ENCODE results near the gene TTLL11. TPM values are rescaled to one million over a fixed set of nuclear protein-coding genes. Genes with fewer than 3 reads are reported as not detected.

The TTLL11 gene
- total RNA-seq, 6 experiments from 2014 or later, result 3.2 to 5.2 (median 4.1) TPM

DNA sequence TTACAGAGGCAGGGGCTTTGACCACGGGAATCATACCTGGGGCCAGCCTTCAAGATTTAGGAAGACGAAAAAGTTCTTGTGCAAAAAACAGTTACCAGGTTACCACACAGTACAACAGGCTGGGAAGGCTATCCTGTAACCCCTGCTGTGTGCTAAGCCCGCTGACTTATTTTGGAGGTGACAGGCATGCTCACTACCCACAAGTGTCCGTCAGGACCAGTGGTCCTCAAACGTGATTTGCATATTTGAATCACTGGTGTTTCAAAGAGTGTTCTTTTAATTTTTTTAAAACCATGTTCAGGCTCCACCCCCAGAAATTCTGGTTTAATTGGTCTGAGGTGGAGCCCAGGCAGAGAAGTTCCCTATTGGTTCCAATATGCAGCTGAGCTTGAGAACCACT, 146.6 kb downstream of the TTLL11 start:
- intact Hi-C loops (cut with DNase I), result no loop called here
- Histone ChIP-seq H3K4me3 (no peak overlapping the region), H3K36me3 (no peaks in the 10 kb centered on the region), H3K27me3 (no peaks in the 10 kb centered on the region), H3K4me1 (peaks cover 0 to 6% (median 3%) of the 10 kb centered on the region in 4 donors), H3K9me3 (no peaks in the 10 kb centered on the region), H3K27ac (no peak overlapping the region)
- no peak for TF ChIP-seq POLR2A (IDR thresholded peaks at IDR 0.05)
- TF ChIP-seq, protein P1, sequence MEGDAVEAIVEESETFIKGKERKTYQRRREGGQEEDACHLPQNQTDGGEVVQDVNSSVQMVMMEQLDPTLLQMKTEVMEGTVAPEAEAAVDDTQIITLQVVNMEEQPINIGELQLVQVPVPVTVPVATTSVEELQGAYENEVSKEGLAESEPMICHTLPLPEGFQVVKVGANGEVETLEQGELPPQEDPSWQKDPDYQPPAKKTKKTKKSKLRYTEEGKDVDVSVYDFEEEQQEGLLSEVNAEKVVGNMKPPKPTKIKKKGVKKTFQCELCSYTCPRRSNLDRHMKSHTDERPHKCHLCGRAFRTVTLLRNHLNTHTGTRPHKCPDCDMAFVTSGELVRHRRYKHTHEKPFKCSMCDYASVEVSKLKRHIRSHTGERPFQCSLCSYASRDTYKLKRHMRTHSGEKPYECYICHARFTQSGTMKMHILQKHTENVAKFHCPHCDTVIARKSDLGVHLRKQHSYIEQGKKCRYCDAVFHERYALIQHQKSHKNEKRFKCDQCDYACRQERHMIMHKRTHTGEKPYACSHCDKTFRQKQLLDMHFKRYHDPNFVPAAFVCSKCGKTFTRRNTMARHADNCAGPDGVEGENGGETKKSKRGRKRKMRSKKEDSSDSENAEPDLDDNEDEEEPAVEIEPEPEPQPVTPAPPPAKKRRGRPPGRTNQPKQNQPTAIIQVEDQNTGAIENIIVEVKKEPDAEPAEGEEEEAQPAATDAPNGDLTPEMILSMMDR (IDR thresholded peaks at IDR 0.05), result no peak
- 73% methylated on average over 2 of the region's 5 CpGs for WGBS (ENCODE audit: insufficient coverage, low coverage, low lambda C conversion rate, missing lambda C conversion rate)
- DNase-seq (no peak), ATAC-seq (no peak)

DNA sequence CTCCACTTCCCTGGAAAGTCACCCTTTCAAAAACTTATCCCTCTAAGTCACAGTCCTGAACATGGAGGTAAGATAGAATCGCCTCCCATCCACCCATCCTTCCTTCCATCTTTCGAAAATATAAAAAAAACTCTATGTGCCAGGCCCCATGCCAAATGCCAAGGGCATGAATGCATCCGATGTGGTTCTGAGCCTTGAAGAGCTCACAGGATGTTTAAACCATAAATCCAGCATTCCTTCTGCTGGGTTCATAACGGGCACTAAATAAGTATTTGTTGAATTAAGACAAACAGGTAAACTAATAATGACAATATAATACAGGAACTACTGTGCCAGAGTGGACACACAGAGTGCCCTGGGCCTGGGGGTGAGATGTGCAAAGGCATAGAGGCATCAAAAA, 147.3 kb downstream of the TTLL11 start:
- H3K27ac ChIP-seq, result no peak overlapping the region
- no peak for DNase-seq
- no peaks in the 10 kb centered on the region for H3K27me3 ChIP-seq
- no peak for TF ChIP-seq POLR2A (IDR thresholded peaks at IDR 0.05)
- TF ChIP-seq, protein P1 (IDR thresholded peaks at IDR 0.05), result no peak
- H3K4me3 ChIP-seq, result no peak overlapping the region
- intact Hi-C loops (cut with DNase I), result no loop called here
- H3K4me1 ChIP-seq, result peaks cover 0 to 6% (median 3%) of the 10 kb centered on the region in 4 donors
- H3K36me3 ChIP-seq, result no peaks in the 10 kb centered on the region
- WGBS (ENCODE audit: insufficient coverage, low coverage, low lambda C conversion rate, missing lambda C conversion rate), result 91% methylated on average over 4 of the region's 4 CpGs
- H3K9me3 ChIP-seq, result no peaks in the 10 kb centered on the region
- no peak for ATAC-seq

DNA sequence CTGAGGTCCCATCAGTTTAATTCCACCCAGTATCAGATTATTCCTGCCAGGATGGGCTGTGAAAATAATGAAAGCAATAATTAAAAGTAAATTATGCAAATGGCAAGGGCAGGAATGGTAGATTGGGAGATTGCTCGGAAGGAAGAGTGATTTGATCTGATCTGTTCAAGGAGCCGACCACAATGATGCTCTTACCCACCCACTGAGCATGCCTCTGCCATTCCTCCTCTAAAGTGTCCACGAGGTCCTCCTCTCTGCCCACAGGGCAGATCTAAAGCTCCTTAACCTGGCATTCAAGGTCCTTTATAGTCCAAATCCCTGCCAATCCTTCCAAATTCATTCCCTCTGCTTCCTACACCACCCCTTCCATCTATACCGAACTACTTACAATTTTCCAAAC, 147.8 kb downstream of the TTLL11 start:
- ATAC-seq (no peak), DNase-seq (no peak)
- no peaks in the 10 kb centered on the region for H3K27me3 ChIP-seq
- H3K27ac ChIP-seq, result no peak overlapping the region
- no peak overlapping the region for H3K4me3 ChIP-seq
- TF ChIP-seq, protein P1 (IDR thresholded peaks at IDR 0.05), result no peak
- no peak for TF ChIP-seq POLR2A (IDR thresholded peaks at IDR 0.05)
- 100% methylated on average over 3 of the region's 4 CpGs for WGBS (ENCODE audit: insufficient coverage, low coverage, low lambda C conversion rate, missing lambda C conversion rate)
- intact Hi-C loops (cut with DNase I), result no loop called here
- peaks cover 0 to 6% (median 3%) of the 10 kb centered on the region in 4 donors for H3K4me1 ChIP-seq
- no peaks in the 10 kb centered on the region for H3K36me3 ChIP-seq
- H3K9me3 ChIP-seq, result no peaks in the 10 kb centered on the region

DNA sequence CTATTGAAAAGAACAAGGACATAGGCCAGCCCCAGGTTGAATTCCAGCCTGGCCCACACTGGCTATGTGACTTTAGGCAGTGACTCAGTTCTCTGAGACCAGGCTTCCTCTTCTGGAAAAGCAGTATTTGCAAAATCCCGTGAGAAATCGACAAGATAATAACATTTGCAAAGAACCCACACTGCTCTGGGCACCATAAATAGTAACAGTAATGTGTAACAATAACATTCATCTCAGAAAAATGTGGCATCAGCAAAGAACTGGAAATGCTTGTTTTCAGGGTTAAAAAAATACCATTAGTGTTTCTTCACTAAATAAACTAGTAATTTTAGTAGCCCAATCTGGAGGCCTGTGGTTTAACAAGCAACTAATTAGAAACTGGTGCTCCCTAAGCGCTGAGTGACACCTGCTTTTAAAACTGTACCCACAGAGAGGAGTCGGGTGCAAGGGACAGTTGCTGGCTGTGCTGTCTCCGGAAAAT, 148.4 kb downstream of the TTLL11 start:
- WGBS (ENCODE audit: insufficient coverage, low coverage, low lambda C conversion rate, missing lambda C conversion rate), result 86% methylated on average over 5 of the region's 5 CpGs
- ATAC-seq (no peak), DNase-seq (no peak)
- H3K36me3 ChIP-seq, result no peaks in the 10 kb centered on the region
- no peaks in the 10 kb centered on the region for H3K9me3 ChIP-seq
- no peaks in the 10 kb centered on the region for H3K27me3 ChIP-seq
- H3K4me3 ChIP-seq, result no peak overlapping the region
- no peak overlapping the region for H3K27ac ChIP-seq
- no peak for TF ChIP-seq POLR2A (IDR thresholded peaks at IDR 0.05)
- TF ChIP-seq, protein P1 (IDR thresholded peaks at IDR 0.05), result no peak
- H3K4me1 ChIP-seq, result peaks cover 0 to 6% (median 3%) of the 10 kb centered on the region in 4 donors
- intact Hi-C loops (cut with DNase I), result no loop called here

DNA sequence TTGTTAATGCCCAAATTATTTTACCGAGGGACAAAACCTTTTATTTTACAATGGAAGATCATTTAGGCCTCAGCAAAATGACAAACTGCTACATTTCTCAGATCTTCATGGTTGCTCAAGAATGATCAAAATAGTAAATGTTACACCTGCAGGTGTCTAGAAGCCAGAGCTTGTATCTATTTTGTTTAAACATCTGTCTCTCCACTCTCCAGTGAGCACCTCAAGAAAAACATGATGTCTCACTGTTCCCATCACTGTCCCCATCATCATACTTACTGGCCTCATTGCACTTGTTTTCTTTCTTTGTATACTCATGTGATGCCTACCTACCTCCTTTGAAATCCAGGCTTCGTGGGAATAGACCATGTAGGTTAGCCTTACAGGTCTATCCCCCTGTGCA, 149.6 kb downstream of the TTLL11 start:
- no peak for ATAC-seq
- intact Hi-C loops (cut with DNase I), result no loop called here
- Histone ChIP-seq H3K4me3 (no peak overlapping the region), H3K27ac (no peak overlapping the region), H3K27me3 (no peaks in the 10 kb centered on the region), H3K9me3 (no peaks in the 10 kb centered on the region), H3K36me3 (no peaks in the 10 kb centered on the region), H3K4me1 (peaks cover 0 to 6% (median 3%) of the 10 kb centered on the region in 4 donors)
- no peak for DNase-seq
- 92% methylated on average over 2 of the region's 2 CpGs for WGBS (ENCODE audit: insufficient coverage, low coverage, low lambda C conversion rate, missing lambda C conversion rate)
- TF ChIP-seq, protein P1 (IDR thresholded peaks at IDR 0.05), result no peak
- no peak for TF ChIP-seq POLR2A (IDR thresholded peaks at IDR 0.05)

All from right lobe of liver (tissue), 6 donors.